ENCODE data around the gene POU3F4.

The POU3F4 gene

GRCh38 chrX:83508526-83509253 lies 600 bp downstream of the POU3F4 start:
- Histone ChIP-seq H3K27ac (no peak overlapping the region), H3K4me3 (peak overlapping the region; percentile 48)
- TF ChIP-seq CTCF (IDR thresholded peaks at IDR 0.05) = no peak
- DNase-seq (ENCODE audit: low spot score) = no peak

DNA sequence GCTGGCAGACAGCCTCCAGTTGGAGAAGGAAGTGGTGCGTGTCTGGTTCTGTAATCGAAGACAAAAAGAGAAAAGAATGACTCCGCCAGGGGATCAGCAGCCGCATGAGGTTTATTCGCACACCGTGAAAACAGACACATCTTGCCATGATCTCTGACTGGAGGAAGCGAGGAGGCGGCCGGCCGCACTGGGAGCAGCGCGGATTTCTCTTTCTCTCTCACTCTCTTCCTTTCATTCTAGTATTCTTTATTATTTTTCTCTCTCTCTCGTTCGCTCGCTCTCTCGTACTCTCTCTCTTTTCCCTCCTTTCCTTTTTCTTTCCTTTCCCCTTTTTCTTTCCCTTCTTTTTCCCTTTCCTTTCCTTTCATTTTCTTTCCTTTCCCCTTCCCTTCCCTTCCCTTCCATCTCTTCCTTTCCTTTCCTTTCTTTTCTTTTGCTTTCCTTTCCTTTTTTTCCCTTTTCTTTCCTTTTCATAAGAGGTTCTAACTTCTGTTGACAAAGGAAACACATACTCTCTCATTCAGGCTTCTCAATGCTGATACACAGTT lies 1.2 kb downstream of the POU3F4 start:
- no peak for TF ChIP-seq CTCF (IDR thresholded peaks at IDR 0.05)
- peak overlapping the region; percentile 48 for H3K4me3 ChIP-seq
- no peak for DNase-seq (ENCODE audit: low spot score)
- no peak overlapping the region for H3K27ac ChIP-seq

DNA sequence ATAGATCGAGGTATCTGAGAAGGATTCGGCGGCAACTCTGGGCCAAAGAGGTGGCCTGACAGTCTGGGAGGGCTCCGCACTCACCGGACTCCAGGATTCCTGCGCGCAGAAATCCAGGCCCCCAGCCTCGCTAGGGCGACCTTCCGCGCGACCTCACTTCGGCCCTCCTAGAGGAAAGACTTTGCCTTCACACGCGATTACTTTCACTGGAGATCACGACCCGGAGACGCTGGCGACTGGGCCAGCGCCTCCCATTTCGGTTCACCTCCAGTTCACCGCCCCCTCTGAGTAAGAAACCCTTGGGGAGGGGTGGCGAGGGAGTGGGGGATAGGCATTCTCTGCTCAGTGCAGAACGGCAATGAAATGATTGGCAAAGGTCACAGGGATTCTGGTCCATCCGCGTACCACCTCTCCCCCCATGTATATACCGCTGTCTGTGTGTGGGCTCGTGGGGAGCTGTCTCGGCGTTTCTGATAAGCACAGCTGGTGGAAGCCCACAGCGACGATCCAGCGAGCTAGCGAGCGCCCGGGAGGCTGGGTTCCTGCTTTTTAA lies 2.5 kb downstream of the POU3F4 start:
- peak overlapping the region; percentile 50 for H3K4me3 ChIP-seq
- TF ChIP-seq CTCF (IDR thresholded peaks at IDR 0.05) = no peak
- no peak for DNase-seq (ENCODE audit: low spot score)
- no peak overlapping the region for H3K27ac ChIP-seq

GRCh38 chrX:83511208-83511607 lies 3.1 kb downstream of the POU3F4 start:
- no peak for TF ChIP-seq CTCF (IDR thresholded peaks at IDR 0.05)
- no peak for DNase-seq (ENCODE audit: low spot score)
- Histone ChIP-seq H3K27ac (no peak overlapping the region), H3K4me3 (no peak overlapping the region)

GRCh38 chrX:83512111-83512510 lies 4.0 kb downstream of the POU3F4 start:
- no peak for TF ChIP-seq CTCF (IDR thresholded peaks at IDR 0.05)
- no peak for DNase-seq (ENCODE audit: low spot score)
- H3K27ac ChIP-seq = no peak overlapping the region
- no peak overlapping the region for H3K4me3 ChIP-seq

DNA sequence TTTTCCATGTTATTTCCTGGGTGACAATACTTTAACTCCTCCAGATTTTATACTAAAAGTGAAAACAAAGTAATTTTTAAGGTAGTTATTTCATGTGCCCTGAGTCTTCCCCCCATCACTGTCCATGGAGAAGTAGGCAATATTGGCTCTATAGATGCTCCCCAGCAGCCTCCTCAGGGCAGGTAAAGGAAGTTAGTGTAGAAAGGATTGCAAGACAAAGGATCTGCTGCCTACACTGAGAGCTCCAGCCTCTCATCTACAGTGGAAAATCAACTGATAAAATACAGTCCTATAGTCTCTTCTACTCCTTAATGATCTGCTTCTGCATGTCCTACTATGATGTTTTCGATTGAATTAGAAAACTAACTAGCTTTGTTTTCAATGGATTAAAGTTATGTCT lies 8.5 kb downstream of the POU3F4 start:
- DNase-seq (ENCODE audit: low spot score) = no peak
- Histone ChIP-seq H3K27ac (no peak overlapping the region), H3K4me3 (no peak overlapping the region)
- no peak for TF ChIP-seq CTCF (IDR thresholded peaks at IDR 0.05)

DNA sequence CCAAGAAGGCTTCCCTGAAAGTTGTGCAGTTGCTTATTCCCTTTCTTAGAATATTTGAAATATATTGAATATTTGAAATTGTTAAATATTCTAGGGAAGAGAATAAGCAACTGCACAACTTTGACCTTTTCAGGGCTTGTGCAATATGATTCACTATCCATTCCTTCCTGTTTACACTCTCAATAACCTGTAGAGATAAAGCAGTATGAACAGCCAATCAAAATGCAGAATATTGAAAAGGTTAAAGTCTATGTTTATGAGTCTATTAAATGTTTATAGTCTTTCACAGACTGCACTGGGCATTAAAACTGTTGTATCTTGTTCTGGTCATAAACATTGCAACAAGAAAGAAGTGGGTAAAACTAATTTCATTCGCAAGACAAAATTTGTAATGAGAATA lies 13.8 kb downstream of the POU3F4 start:
- DNase-seq (ENCODE audit: low spot score) = no peak
- Histone ChIP-seq H3K4me3 (no peak overlapping the region), H3K27ac (no peak overlapping the region)
- no peak for TF ChIP-seq CTCF (IDR thresholded peaks at IDR 0.05)

Data from coronary artery (tissue), 2 donors.